ENCODE measurements around the gene ZSWIM5.

The ZSWIM5 gene

DNA sequence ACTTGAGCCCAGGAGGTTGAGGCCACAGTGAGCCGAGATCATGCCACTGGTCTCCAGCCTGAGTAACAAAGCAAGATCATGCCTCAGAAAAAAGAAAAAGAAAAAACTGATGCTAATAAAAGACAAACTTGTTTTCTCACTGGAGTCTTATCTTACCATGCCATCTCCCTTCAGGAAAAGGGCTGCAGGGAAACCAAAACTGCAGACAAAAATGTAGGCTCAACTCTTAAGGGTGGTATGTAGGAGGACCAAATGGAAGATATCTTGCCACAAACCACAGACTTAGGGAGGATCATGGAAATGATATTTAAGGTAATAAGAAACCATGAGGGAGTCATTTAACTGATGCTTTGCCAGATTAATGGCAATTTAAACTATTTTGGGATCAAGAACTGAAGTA, 161.5 kb downstream of the ZSWIM5 start:
- DNase-seq: no peak
- Histone ChIP-seq H3K27me3 (replicated peaks; ENCODE audit: insufficient read depth, low read length) (no peaks in the 10 kb centered on the region), H3K79me2 (ENCODE audit: low read length) (no peaks in the 10 kb centered on the region)

GRCh38 chr1:45043094-45043493, 163.3 kb downstream of the ZSWIM5 start:
- no peaks in the 10 kb centered on the region for H3K9me3 ChIP-seq (replicated peaks; ENCODE audit: insufficient read depth, low read length)
- no peaks in the 10 kb centered on the region for H3K27me3 ChIP-seq (replicated peaks; ENCODE audit: insufficient read depth, low read length)
- H3K4me3 ChIP-seq (ENCODE audit: low read length): no peak overlapping the region
- no peaks in the 10 kb centered on the region for H3F3A ChIP-seq (ENCODE audit: insufficient read depth, low read length)
- no peaks in the 10 kb centered on the region for H3K79me2 ChIP-seq (ENCODE audit: low read length)
- no peak overlapping the region for H3K27ac ChIP-seq (ENCODE audit: low read length)
- H3K9ac ChIP-seq (ENCODE audit: low read length): no peak overlapping the region
- H3K4me2 ChIP-seq (ENCODE audit: low read depth, low read length): no peak overlapping the region
- DNase-seq: no peak
- no peaks in the 10 kb centered on the region for H4K20me1 ChIP-seq (ENCODE audit: insufficient read depth, low read length)
- no peaks in the 10 kb centered on the region for H3K4me1 ChIP-seq (ENCODE audit: low read length)
- no peak overlapping the region for H2AFZ ChIP-seq (ENCODE audit: low read length)
- H3K9me2 ChIP-seq (replicated peaks; ENCODE audit: insufficient read depth, low read length): no peaks in the 10 kb centered on the region
- no peak for TF ChIP-seq EZH2phosphoT487 (IDR thresholded peaks at IDR 0.05; ENCODE audit: low read length)
- TF ChIP-seq, protein P1, sequence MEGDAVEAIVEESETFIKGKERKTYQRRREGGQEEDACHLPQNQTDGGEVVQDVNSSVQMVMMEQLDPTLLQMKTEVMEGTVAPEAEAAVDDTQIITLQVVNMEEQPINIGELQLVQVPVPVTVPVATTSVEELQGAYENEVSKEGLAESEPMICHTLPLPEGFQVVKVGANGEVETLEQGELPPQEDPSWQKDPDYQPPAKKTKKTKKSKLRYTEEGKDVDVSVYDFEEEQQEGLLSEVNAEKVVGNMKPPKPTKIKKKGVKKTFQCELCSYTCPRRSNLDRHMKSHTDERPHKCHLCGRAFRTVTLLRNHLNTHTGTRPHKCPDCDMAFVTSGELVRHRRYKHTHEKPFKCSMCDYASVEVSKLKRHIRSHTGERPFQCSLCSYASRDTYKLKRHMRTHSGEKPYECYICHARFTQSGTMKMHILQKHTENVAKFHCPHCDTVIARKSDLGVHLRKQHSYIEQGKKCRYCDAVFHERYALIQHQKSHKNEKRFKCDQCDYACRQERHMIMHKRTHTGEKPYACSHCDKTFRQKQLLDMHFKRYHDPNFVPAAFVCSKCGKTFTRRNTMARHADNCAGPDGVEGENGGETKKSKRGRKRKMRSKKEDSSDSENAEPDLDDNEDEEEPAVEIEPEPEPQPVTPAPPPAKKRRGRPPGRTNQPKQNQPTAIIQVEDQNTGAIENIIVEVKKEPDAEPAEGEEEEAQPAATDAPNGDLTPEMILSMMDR (IDR thresholded peaks at IDR 0.05; ENCODE audit: low read length): no peak
- no peak for TF ChIP-seq EZH2 (optimal IDR thresholded peaks at IDR 0.05; ENCODE audit: low read depth, low read length)
- H3K36me3 ChIP-seq (replicated peaks; ENCODE audit: insufficient read depth, low read length): no peaks in the 10 kb centered on the region

More for the DNA sequence above, 161.5 kb downstream of the ZSWIM5 start:
- Histone ChIP-seq H3K9ac (ENCODE audit: low read length) (no peak overlapping the region), H4K20me1 (ENCODE audit: insufficient read depth, low read length) (no peaks in the 10 kb centered on the region), H3K9me2 (replicated peaks; ENCODE audit: insufficient read depth, low read length) (no peaks in the 10 kb centered on the region), H3K9me3 (replicated peaks; ENCODE audit: insufficient read depth, low read length) (no peaks in the 10 kb centered on the region), H3K4me1 (ENCODE audit: low read length) (no peaks in the 10 kb centered on the region), H3K4me2 (ENCODE audit: low read depth, low read length) (no peak overlapping the region), H3K27ac (ENCODE audit: low read length) (no peak overlapping the region), H3K36me3 (replicated peaks; ENCODE audit: insufficient read depth, low read length) (no peaks in the 10 kb centered on the region), H3K4me3 (ENCODE audit: low read length) (no peak overlapping the region), H3F3A (ENCODE audit: insufficient read depth, low read length) (no peaks in the 10 kb centered on the region), H2AFZ (ENCODE audit: low read length) (no peak overlapping the region)
- no peak for TF ChIP-seq EZH2 (optimal IDR thresholded peaks at IDR 0.05; ENCODE audit: low read depth, low read length)
- TF ChIP-seq, protein P1 (IDR thresholded peaks at IDR 0.05; ENCODE audit: low read length): no peak
- TF ChIP-seq EZH2phosphoT487 (IDR thresholded peaks at IDR 0.05; ENCODE audit: low read length): no peak

DNA sequence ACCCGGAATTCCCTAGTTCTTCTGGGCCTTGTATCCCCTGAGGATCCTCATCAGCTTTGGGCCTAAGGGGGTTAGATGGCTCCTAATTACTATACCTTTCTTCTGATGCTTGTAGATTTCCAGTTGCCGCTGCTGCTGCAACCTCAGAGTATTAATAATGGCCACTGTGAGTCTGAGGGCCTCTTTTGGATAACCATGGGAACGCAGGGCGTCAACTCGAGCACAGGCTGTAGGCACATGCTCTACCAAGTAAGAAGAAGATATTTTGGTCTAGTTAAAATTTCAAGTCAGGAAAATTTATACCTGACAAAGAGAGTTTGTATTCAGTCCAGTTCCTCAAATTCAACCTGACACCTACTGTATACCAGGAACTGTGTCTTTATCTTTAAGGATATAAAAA, 166.1 kb downstream of the ZSWIM5 start:
- H4K20me1 ChIP-seq (ENCODE audit: insufficient read depth, low read length): no peaks in the 10 kb centered on the region
- no peak overlapping the region for H3K4me3 ChIP-seq (ENCODE audit: low read length)
- H2AFZ ChIP-seq (ENCODE audit: low read length): no peak overlapping the region
- H3K79me2 ChIP-seq (ENCODE audit: low read length): no peaks in the 10 kb centered on the region
- DNase-seq: no peak
- TF ChIP-seq, protein P1 (IDR thresholded peaks at IDR 0.05; ENCODE audit: low read length): no peak
- TF ChIP-seq EZH2 (optimal IDR thresholded peaks at IDR 0.05; ENCODE audit: low read depth, low read length): no peak
- no peak for TF ChIP-seq EZH2phosphoT487 (IDR thresholded peaks at IDR 0.05; ENCODE audit: low read length)
- H3K9me2 ChIP-seq (replicated peaks; ENCODE audit: insufficient read depth, low read length): no peaks in the 10 kb centered on the region
- no peaks in the 10 kb centered on the region for H3K4me1 ChIP-seq (ENCODE audit: low read length)
- H3F3A ChIP-seq (ENCODE audit: insufficient read depth, low read length): no peaks in the 10 kb centered on the region
- H3K9me3 ChIP-seq (replicated peaks; ENCODE audit: insufficient read depth, low read length): no peaks in the 10 kb centered on the region
- no peaks in the 10 kb centered on the region for H3K27me3 ChIP-seq (replicated peaks; ENCODE audit: insufficient read depth, low read length)
- H3K27ac ChIP-seq (ENCODE audit: low read length): no peak overlapping the region
- no peaks in the 10 kb centered on the region for H3K36me3 ChIP-seq (replicated peaks; ENCODE audit: insufficient read depth, low read length)
- no peak overlapping the region for H3K4me2 ChIP-seq (ENCODE audit: low read depth, low read length)
- H3K9ac ChIP-seq (ENCODE audit: low read length): no peak overlapping the region
